Endodermal cell (in vitro differentiated cells): ENCODE data around the gene DMP1. TPM values are rescaled to one million over a fixed set of nuclear protein-coding genes. Genes with fewer than 3 reads are reported as not detected.
"Not testable (repeated sequence)": the region's sequence is repeated elsewhere in the genome, so short reads cannot be mapped to it uniquely, and the experiment has no call there.

Experiments
- DNase-seq: peaks from one replicate; pipeline ENCODE4 v3.0.0-alpha.2; 2017
- H3K27ac ChIP-seq: 2 replicates; pipeline ENCODE4 v1.5.1; 2013; ENCODE audit warnings: mild to moderate bottlenecking, low read depth, low read length, moderate library complexity
- H3K27me3 ChIP-seq: 2 replicates; pipeline ENCODE4 v1.6.1; 2013; ENCODE audit warnings: mild to moderate bottlenecking, low read length, moderate library complexity; ENCODE audit not compliant: insufficient read depth, control insufficient read depth, poor library complexity, severe bottlenecking
- H3K36me3 ChIP-seq: 2 replicates; pipeline ENCODE4 v1.7.0; 2013; ENCODE audit warnings: mild to moderate bottlenecking, low read length, moderate library complexity; ENCODE audit not compliant: control insufficient read depth, insufficient read depth
- H3K4me1 ChIP-seq: one replicate; pipeline ENCODE4 v1.7.0; 2013; ENCODE audit warnings: low read length; ENCODE audit not compliant: control insufficient read depth, insufficient read depth
- H3K4me3 ChIP-seq: 2 replicates; pipeline ENCODE4 v1.5.1; 2013; ENCODE audit warnings: mild to moderate bottlenecking, low read length, moderate library complexity
- H3K9ac ChIP-seq: 2 replicates; pipeline ENCODE4 v1.6.1; 2013; ENCODE audit warnings: mild to moderate bottlenecking, low read length, moderate library complexity; ENCODE audit not compliant: poor library complexity, severe bottlenecking; ENCODE audit errors: extremely low read depth
- H3K9me3 ChIP-seq: 2 replicates; pipeline ENCODE4 v1.6.1; 2013; ENCODE audit warnings: mild to moderate bottlenecking, low read length, moderate library complexity; ENCODE audit not compliant: control insufficient read depth
- H3K27ac Mint-ChIP-seq: 2 replicates; pipeline ENCODE4 v1.8.0; 2020; ENCODE audit warnings: mixed read lengths
- H3K27me3 Mint-ChIP-seq: 2 replicates; pipeline ENCODE4 v1.8.0; 2021; ENCODE audit warnings: mild to moderate bottlenecking, mixed read lengths; ENCODE audit not compliant: insufficient read depth
- H3K36me3 Mint-ChIP-seq: 2 replicates; pipeline ENCODE4 v1.8.0; 2020; ENCODE audit warnings: low read depth, mixed read lengths
- H3K4me1 Mint-ChIP-seq: 2 replicates; pipeline ENCODE4 v1.8.0; 2020; ENCODE audit warnings: mixed read lengths
- H3K4me3 Mint-ChIP-seq: 2 replicates; pipeline ENCODE4 v1.8.0; 2020; ENCODE audit warnings: mild to moderate bottlenecking, moderate library complexity, mixed read lengths
- H3K9me3 Mint-ChIP-seq: 2 replicates; pipeline ENCODE4 v1.8.0; 2020; ENCODE audit warnings: mild to moderate bottlenecking, mixed read lengths
- WGBS, 2 experiments: methylation state at CpG; one replicate each; pipeline versions ENCODE4 v1.1.5 to v1.1.7; 2013; ENCODE audit warnings: missing lambda C conversion rate in 2 of 2, mixed read lengths in 1 of 2; ENCODE audit not compliant: insufficient coverage in 1 of 2, insufficient read length in 1 of 2; 5-methylcytosine and 5-hydroxymethylcytosine counted together
- total RNA-seq, 2 donors: library from RNA; stranded (reverse); fragmentation: NEBNext Ultra II Directional in 1 of 2; extraction: Animal tissue kit (Norgen Biotek cat#: 25700) in 1 of 2; gene quantifications; 2 replicates in 1 of 2; 3 replicates in 1 of 2; pipeline ENCODE4 v1.2.1, GENCODE V29; 2021
- TF ChIP-seq, protein P1 (sequence below): fragments of 200-600 bp; sonication (generic); conservative IDR thresholded peaks from 2 replicates; pipeline ENCODE4 v1.5.0; 2021; ENCODE audit warnings: antibody characterized with exemption, mild to moderate bottlenecking

Gene DMP1
- total RNA-seq, 2 donors from 2014 or later: 0.09 TPM; not detected in 1

GRCh38 chr4:87679449-87680169, 29.5 kb downstream of the DMP1 start:
- peaks cover 5% of the 10 kb centered on the region for H3K4me1 ChIP-seq
- H3K9me3 ChIP-seq: peaks cover 33% of the 10 kb centered on the region
- peaks cover 3% of the 10 kb centered on the region for H3K36me3 Mint-ChIP-seq
- no peaks in the 10 kb centered on the region for H3K27me3 ChIP-seq
- no peak overlapping the region for H3K27ac Mint-ChIP-seq
- H3K4me1 Mint-ChIP-seq: peaks cover 10% of the 10 kb centered on the region
- H3K36me3 ChIP-seq: no peaks in the 10 kb centered on the region
- peak; percentile 81 for DNase-seq
- H3K4me3 Mint-ChIP-seq: no peak overlapping the region
- H3K9me3 Mint-ChIP-seq: peaks cover 18% of the 10 kb centered on the region
- no peak overlapping the region for H3K9ac ChIP-seq
- WGBS, 2 experiments: 0 to 36% methylated on average over 2 to 11 of the region's 11 CpGs
- peak overlapping the region; percentile 73 for H3K27ac ChIP-seq
- no peak overlapping the region for H3K4me3 ChIP-seq
- TF ChIP-seq, protein P1, sequence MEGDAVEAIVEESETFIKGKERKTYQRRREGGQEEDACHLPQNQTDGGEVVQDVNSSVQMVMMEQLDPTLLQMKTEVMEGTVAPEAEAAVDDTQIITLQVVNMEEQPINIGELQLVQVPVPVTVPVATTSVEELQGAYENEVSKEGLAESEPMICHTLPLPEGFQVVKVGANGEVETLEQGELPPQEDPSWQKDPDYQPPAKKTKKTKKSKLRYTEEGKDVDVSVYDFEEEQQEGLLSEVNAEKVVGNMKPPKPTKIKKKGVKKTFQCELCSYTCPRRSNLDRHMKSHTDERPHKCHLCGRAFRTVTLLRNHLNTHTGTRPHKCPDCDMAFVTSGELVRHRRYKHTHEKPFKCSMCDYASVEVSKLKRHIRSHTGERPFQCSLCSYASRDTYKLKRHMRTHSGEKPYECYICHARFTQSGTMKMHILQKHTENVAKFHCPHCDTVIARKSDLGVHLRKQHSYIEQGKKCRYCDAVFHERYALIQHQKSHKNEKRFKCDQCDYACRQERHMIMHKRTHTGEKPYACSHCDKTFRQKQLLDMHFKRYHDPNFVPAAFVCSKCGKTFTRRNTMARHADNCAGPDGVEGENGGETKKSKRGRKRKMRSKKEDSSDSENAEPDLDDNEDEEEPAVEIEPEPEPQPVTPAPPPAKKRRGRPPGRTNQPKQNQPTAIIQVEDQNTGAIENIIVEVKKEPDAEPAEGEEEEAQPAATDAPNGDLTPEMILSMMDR: peak; percentile 92
- H3K27me3 Mint-ChIP-seq: no peaks in the 10 kb centered on the region

- Mint-ChIP-seq H3K4me1 (peaks cover 10% of the 10 kb centered on the region), H3K9me3 (peaks cover 12% of the 10 kb centered on the region), H3K27ac (no peak overlapping the region), H3K36me3 (no peaks in the 10 kb centered on the region), H3K27me3 (no peaks in the 10 kb centered on the region), H3K4me3 (no peak overlapping the region)
- H3K36me3 ChIP-seq: no peaks in the 10 kb centered on the region
- H3K4me1 ChIP-seq: peaks cover 5% of the 10 kb centered on the region
- no peaks in the 10 kb centered on the region for H3K27me3 ChIP-seq
- TF ChIP-seq, protein P1: no peak
- H3K9ac ChIP-seq: no peak overlapping the region
- peaks cover 26% of the 10 kb centered on the region for H3K9me3 ChIP-seq
- DNase-seq: no peak
- 43 to 46% methylated on average over 4 to 5 of the region's 5 CpGs for WGBS, 2 experiments
- peak overlapping the region; percentile 73 for H3K27ac ChIP-seq
- no peak overlapping the region for H3K4me3 ChIP-seq
Measured at GRCh38 chr4:87680271-87680670, 30.2 kb downstream of the DMP1 start.

- H3K36me3 ChIP-seq: no peaks in the 10 kb centered on the region
- Mint-ChIP-seq H3K27ac (no peak overlapping the region), H3K4me1 (no peaks in the 10 kb centered on the region), H3K9me3 (peaks cover 36% of the 10 kb centered on the region), H3K27me3 (no peaks in the 10 kb centered on the region), H3K36me3 (peaks cover 7% of the 10 kb centered on the region), H3K4me3 (no peak overlapping the region)
- WGBS, 2 experiments: 88 to 93% methylated on average over 1 to 2 of the region's 3 CpGs
- DNase-seq: no peak
- TF ChIP-seq, protein P1: no peak
- H3K27me3 ChIP-seq: no peaks in the 10 kb centered on the region
- H3K4me3 ChIP-seq: no peak overlapping the region
- no peaks in the 10 kb centered on the region for H3K4me1 ChIP-seq
- H3K27ac ChIP-seq: no peak overlapping the region
- peaks cover 38% of the 10 kb centered on the region for H3K9me3 ChIP-seq
- no peak overlapping the region for H3K9ac ChIP-seq
Measured at GRCh38 chr4:87688316-87688715, 38.2 kb downstream of the DMP1 start.

DNA sequence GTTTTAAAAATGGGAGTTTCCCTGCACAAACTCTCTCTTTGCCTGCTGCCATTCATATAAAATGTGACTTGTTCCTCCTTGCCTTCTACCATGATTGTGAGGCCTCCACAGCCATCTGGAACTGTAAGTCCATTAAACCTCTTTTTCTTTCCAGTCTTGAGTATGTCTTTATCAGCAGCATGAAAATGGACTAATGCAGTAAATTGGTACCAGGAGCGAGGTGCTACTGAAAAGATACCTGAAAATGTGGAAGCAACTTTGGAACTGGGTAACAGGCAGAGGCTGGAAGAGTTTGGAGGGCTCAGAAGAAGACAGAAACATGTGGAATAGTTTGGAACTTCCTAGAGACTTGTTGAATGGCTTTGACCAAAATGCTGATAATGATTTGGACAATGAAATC, 40.9 kb downstream of the DMP1 start:
- 84 to 88% methylated on average over 1 of the region's 1 CpG for WGBS, 2 experiments
- peaks cover 55% of the 10 kb centered on the region for H3K9me3 Mint-ChIP-seq
- not testable (repeated sequence) for H3K27ac ChIP-seq, H3K9ac ChIP-seq, H3K36me3 Mint-ChIP-seq, H3K4me3 ChIP-seq, H3K36me3 ChIP-seq, H3K27me3 Mint-ChIP-seq, H3K27me3 ChIP-seq, H3K27ac Mint-ChIP-seq, H3K4me1 Mint-ChIP-seq, H3K4me1 ChIP-seq, DNase-seq, H3K4me3 Mint-ChIP-seq
- peaks cover 51% of the 10 kb centered on the region for H3K9me3 ChIP-seq

GRCh38 chr4:87692060-87692459, 42.0 kb downstream of the DMP1 start:
- not testable (repeated sequence) for H3K36me3 Mint-ChIP-seq, H3K27me3 ChIP-seq, H3K4me3 Mint-ChIP-seq, H3K36me3 ChIP-seq, H3K27ac Mint-ChIP-seq, H3K9ac ChIP-seq, DNase-seq, H3K27ac ChIP-seq, H3K4me1 Mint-ChIP-seq, H3K4me1 ChIP-seq, H3K27me3 Mint-ChIP-seq
- WGBS, 2 experiments: 56 to 71% methylated on average over 1 of the region's 1 CpG
- Histone ChIP-seq H3K9me3 (peaks cover 60% of the 10 kb centered on the region), H3K4me3 (peak overlapping the region; percentile 29)
- H3K9me3 Mint-ChIP-seq: peaks cover 65% of the 10 kb centered on the region
